HG02973 (cell line): ENCODE data around the gene ADCY9.

ENCODE experiments used
- ATAC-seq: cut with Tn5 transposase; IDR thresholded peaks from one replicate; pipeline ENCODE4 v1.9.1; 2021; ENCODE audit warnings: moderate library complexity; ENCODE audit not compliant: unreplicated experiment

Gene ADCY9

GRCh38 chr16:4006397-4006999 lies 109.7 kb downstream of the ADCY9 start:
- ATAC-seq = no peak

- ATAC-seq = no peak
Observed at GRCh38 chr16:4005731-4006130, 110.5 kb downstream of the ADCY9 start.

GRCh38 chr16:4005281-4005680 lies 111.0 kb downstream of the ADCY9 start:
- ATAC-seq = no peak

- ATAC-seq = no peak
Observed at GRCh38 chr16:4004206-4004605, 112.0 kb downstream of the ADCY9 start.

GRCh38 chr16:4003576-4003975 lies 112.7 kb downstream of the ADCY9 start:
- no peak for ATAC-seq

GRCh38 chr16:4003166-4003565 lies 113.1 kb downstream of the ADCY9 start:
- ATAC-seq = no peak

GRCh38 chr16:4002121-4002520 lies 114.1 kb downstream of the ADCY9 start:
- no peak for ATAC-seq

- no peak for ATAC-seq
Observed at GRCh38 chr16:3999479-4000325, 116.5 kb downstream of the ADCY9 start.

- no peak for ATAC-seq
Observed at GRCh38 chr16:3998793-3999478, 117.3 kb downstream of the ADCY9 start.

GRCh38 chr16:3997231-3997841 lies 118.9 kb downstream of the ADCY9 start:
- no peak for ATAC-seq

GRCh38 chr16:3995001-3995400 lies 121.2 kb downstream of the ADCY9 start:
- ATAC-seq = no peak

GRCh38 chr16:3993052-3993785 lies 123.0 kb downstream of the ADCY9 start:
- ATAC-seq = no peak

- ATAC-seq = no peak
Observed at GRCh38 chr16:3992297-3993051, 123.8 kb downstream of the ADCY9 start.

- ATAC-seq = no peak
Observed at GRCh38 chr16:3988824-3989223, 127.4 kb downstream of the ADCY9 start.

- no peak for ATAC-seq
Observed at GRCh38 chr16:3988011-3988410, 128.2 kb downstream of the ADCY9 start.

GRCh38 chr16:3987231-3987630 lies 129.0 kb downstream of the ADCY9 start:
- ATAC-seq = no peak

- ATAC-seq = no peak
Observed at GRCh38 chr16:3986235-3986544, 130.1 kb downstream of the ADCY9 start.

- ATAC-seq = no peak
Observed at GRCh38 chr16:3984111-3985060, 131.9 kb downstream of the ADCY9 start.

- ATAC-seq = no peak
Observed at GRCh38 chr16:3983081-3983520, 133.1 kb downstream of the ADCY9 start.
